ENCODE results near the gene LRRC10.

Gene LRRC10

GRCh38 chr12:69610729-69611128, at the start of gene LRRC10:
TSS of gene LRRC10 (minus strand) at chr12:69610907. CDS start at chr12:69610838, 69 bp downstream.
- Mint-ChIP-seq H3K27me3 (no peaks in the 10 kb centered on the region), H3K4me3 (no peak within 1 kb of the TSS), H3K27ac (no peak within 1 kb of the TSS), H3K36me3 (ENCODE audit: low read depth) (no peaks in the 10 kb centered on the region), H3K9me3 (peaks cover 7% of the 10 kb centered on the region), H3K4me1 (ENCODE audit: low read depth) (peaks cover 7% of the 10 kb centered on the region)
- intact Hi-C loops (cut with micrococcal nuclease), result no loop called here

- peaks cover 1% of the 10 kb centered on the region for H3K27me3 Mint-ChIP-seq
- no peaks in the 10 kb centered on the region for H3K36me3 Mint-ChIP-seq (ENCODE audit: low read depth)
- intact Hi-C loops (cut with micrococcal nuclease), result no loop called here
- no peak overlapping the region for H3K4me3 Mint-ChIP-seq
- H3K9me3 Mint-ChIP-seq, result no peaks in the 10 kb centered on the region
- H3K4me1 Mint-ChIP-seq (ENCODE audit: low read depth), result no peaks in the 10 kb centered on the region
- H3K27ac Mint-ChIP-seq, result no peak overlapping the region
Measured at GRCh38 chr12:69660164-69660863, 49.6 kb upstream of the LRRC10 start.

GRCh38 chr12:69658203-69658602, 47.5 kb upstream of the LRRC10 start:
- intact Hi-C loops (cut with micrococcal nuclease), result no loop called here
- Mint-ChIP-seq H3K4me1 (ENCODE audit: low read depth) (no peaks in the 10 kb centered on the region), H3K27ac (no peak overlapping the region), H3K36me3 (ENCODE audit: low read depth) (no peaks in the 10 kb centered on the region), H3K4me3 (no peak overlapping the region), H3K9me3 (no peaks in the 10 kb centered on the region), H3K27me3 (peaks cover 1% of the 10 kb centered on the region)

GRCh38 chr12:69657376-69658137, 46.9 kb upstream of the LRRC10 start:
- no peak overlapping the region for H3K27ac Mint-ChIP-seq
- H3K4me1 Mint-ChIP-seq (ENCODE audit: low read depth), result no peaks in the 10 kb centered on the region
- no peak overlapping the region for H3K4me3 Mint-ChIP-seq
- H3K36me3 Mint-ChIP-seq (ENCODE audit: low read depth), result no peaks in the 10 kb centered on the region
- intact Hi-C loops (cut with micrococcal nuclease), result no loop called here
- no peaks in the 10 kb centered on the region for H3K9me3 Mint-ChIP-seq
- peaks cover 2% of the 10 kb centered on the region for H3K27me3 Mint-ChIP-seq

- Mint-ChIP-seq H3K4me1 (ENCODE audit: low read depth) (no peaks in the 10 kb centered on the region), H3K9me3 (no peaks in the 10 kb centered on the region), H3K27me3 (peaks cover 2% of the 10 kb centered on the region), H3K36me3 (ENCODE audit: low read depth) (no peaks in the 10 kb centered on the region), H3K27ac (no peak overlapping the region), H3K4me3 (no peak overlapping the region)
- intact Hi-C loops (cut with micrococcal nuclease), result no loop called here
Measured at GRCh38 chr12:69655616-69656340, 45.1 kb upstream of the LRRC10 start.

- H3K4me1 Mint-ChIP-seq (ENCODE audit: low read depth), result no peaks in the 10 kb centered on the region
- peaks cover 1% of the 10 kb centered on the region for H3K27me3 Mint-ChIP-seq
- no peak overlapping the region for H3K27ac Mint-ChIP-seq
- intact Hi-C loops (cut with micrococcal nuclease), result no loop called here
- H3K36me3 Mint-ChIP-seq (ENCODE audit: low read depth), result no peaks in the 10 kb centered on the region
- no peaks in the 10 kb centered on the region for H3K9me3 Mint-ChIP-seq
- H3K4me3 Mint-ChIP-seq, result no peak overlapping the region
Measured at GRCh38 chr12:69653703-69654102, 43.0 kb upstream of the LRRC10 start.

- H3K27me3 Mint-ChIP-seq, result peaks cover 4% of the 10 kb centered on the region
- no peak overlapping the region for H3K27ac Mint-ChIP-seq
Measured at GRCh38 chr12:69651922-69652321, 41.2 kb upstream of the LRRC10 start.

GRCh38 chr12:69649529-69649928, 38.8 kb upstream of the LRRC10 start:
- H3K4me1 Mint-ChIP-seq (ENCODE audit: low read depth), result no peaks in the 10 kb centered on the region
- H3K4me3 Mint-ChIP-seq, result no peak overlapping the region
- intact Hi-C loops (cut with micrococcal nuclease), result no loop called here
- H3K36me3 Mint-ChIP-seq (ENCODE audit: low read depth), result no peaks in the 10 kb centered on the region
- H3K27ac Mint-ChIP-seq, result no peak overlapping the region
- H3K27me3 Mint-ChIP-seq, result peaks cover 4% of the 10 kb centered on the region
- H3K9me3 Mint-ChIP-seq, result no peaks in the 10 kb centered on the region

More at GRCh38 chr12:69651922-69652321, 41.2 kb upstream of the LRRC10 start:
- H3K9me3 Mint-ChIP-seq, result no peaks in the 10 kb centered on the region
- intact Hi-C loops (cut with micrococcal nuclease), result no loop called here
- H3K4me1 Mint-ChIP-seq (ENCODE audit: low read depth), result no peaks in the 10 kb centered on the region
- no peak overlapping the region for H3K4me3 Mint-ChIP-seq
- H3K36me3 Mint-ChIP-seq (ENCODE audit: low read depth), result no peaks in the 10 kb centered on the region

GRCh38 chr12:69648476-69648875, 37.8 kb upstream of the LRRC10 start:
- Mint-ChIP-seq H3K36me3 (ENCODE audit: low read depth) (no peaks in the 10 kb centered on the region), H3K4me3 (no peak overlapping the region), H3K9me3 (no peaks in the 10 kb centered on the region), H3K4me1 (ENCODE audit: low read depth) (no peaks in the 10 kb centered on the region), H3K27ac (no peak overlapping the region), H3K27me3 (peaks cover 4% of the 10 kb centered on the region)
- intact Hi-C loops (cut with micrococcal nuclease), result no loop called here

GRCh38 chr12:69647178-69647577, 36.5 kb upstream of the LRRC10 start:
- Mint-ChIP-seq H3K4me3 (no peak overlapping the region), H3K9me3 (no peaks in the 10 kb centered on the region), H3K27me3 (peaks cover 3% of the 10 kb centered on the region), H3K27ac (no peak overlapping the region), H3K36me3 (ENCODE audit: low read depth) (no peaks in the 10 kb centered on the region), H3K4me1 (ENCODE audit: low read depth) (no peaks in the 10 kb centered on the region)
- intact Hi-C loops (cut with micrococcal nuclease), result no loop called here

GRCh38 chr12:69645031-69645430, 34.3 kb upstream of the LRRC10 start:
- intact Hi-C loops (cut with micrococcal nuclease), result no loop called here
- H3K36me3 Mint-ChIP-seq (ENCODE audit: low read depth), result no peaks in the 10 kb centered on the region
- no peak overlapping the region for H3K27ac Mint-ChIP-seq
- no peaks in the 10 kb centered on the region for H3K4me1 Mint-ChIP-seq (ENCODE audit: low read depth)
- no peak overlapping the region for H3K4me3 Mint-ChIP-seq
- H3K27me3 Mint-ChIP-seq, result peaks cover 3% of the 10 kb centered on the region
- no peaks in the 10 kb centered on the region for H3K9me3 Mint-ChIP-seq

- Mint-ChIP-seq H3K27ac (no peak overlapping the region), H3K4me1 (ENCODE audit: low read depth) (no peaks in the 10 kb centered on the region), H3K36me3 (ENCODE audit: low read depth) (no peaks in the 10 kb centered on the region), H3K27me3 (peaks cover 3% of the 10 kb centered on the region), H3K9me3 (no peaks in the 10 kb centered on the region), H3K4me3 (no peak overlapping the region)
- intact Hi-C loops (cut with micrococcal nuclease), result no loop called here
Measured at GRCh38 chr12:69644511-69644910, 33.8 kb upstream of the LRRC10 start.

GRCh38 chr12:69642531-69642930, 31.8 kb upstream of the LRRC10 start:
- Mint-ChIP-seq H3K9me3 (no peaks in the 10 kb centered on the region), H3K4me3 (no peak overlapping the region), H3K27me3 (no peaks in the 10 kb centered on the region), H3K4me1 (ENCODE audit: low read depth) (no peaks in the 10 kb centered on the region), H3K36me3 (ENCODE audit: low read depth) (no peaks in the 10 kb centered on the region), H3K27ac (no peak overlapping the region)
- intact Hi-C loops (cut with micrococcal nuclease), result no loop called here

GRCh38 chr12:69641546-69641945, 30.8 kb upstream of the LRRC10 start:
- Mint-ChIP-seq H3K9me3 (no peaks in the 10 kb centered on the region), H3K4me1 (ENCODE audit: low read depth) (no peaks in the 10 kb centered on the region), H3K27ac (no peak overlapping the region), H3K36me3 (ENCODE audit: low read depth) (no peaks in the 10 kb centered on the region), H3K4me3 (no peak overlapping the region), H3K27me3 (no peaks in the 10 kb centered on the region)
- intact Hi-C loops (cut with micrococcal nuclease), result no loop called here
